Measurements from ENCODE around the gene CYP4Z1. TPM values are rescaled to one million over a fixed set of nuclear protein-coding genes. Genes with fewer than 3 reads are reported as not detected.
"Not testable (repeated sequence)": the region's sequence is repeated elsewhere in the genome, so short reads cannot be mapped to it uniquely, and the experiment has no call there.

Gene CYP4Z1
- total RNA-seq, 1 donor from 2014 or later, result not detected

GRCh38 chr1:47089356-47089755, 22.3 kb downstream of the CYP4Z1 start:
- not testable (repeated sequence) for H3K4me1 Mint-ChIP-seq; H3K4me3 Mint-ChIP-seq; H3K27ac Mint-ChIP-seq (ENCODE audit: unreplicated experiment); H3K36me3 Mint-ChIP-seq (ENCODE audit: low read depth); H3K9me3 Mint-ChIP-seq
- peak; percentile 42 for DNase-seq (ENCODE audit: low read depth, low spot score)
- H3K27me3 Mint-ChIP-seq (ENCODE audit: low read depth), result peaks cover 11% of the 10 kb centered on the region
- peak; percentile 73 for TF ChIP-seq CTCF (conservative IDR thresholded peaks at IDR 0.05)

GRCh38 chr1:47091476-47091875, 24.4 kb downstream of the CYP4Z1 start:
- not testable (repeated sequence) for H3K36me3 Mint-ChIP-seq (ENCODE audit: low read depth); H3K27ac Mint-ChIP-seq (ENCODE audit: unreplicated experiment); H3K4me3 Mint-ChIP-seq; H3K9me3 Mint-ChIP-seq; H3K4me1 Mint-ChIP-seq; DNase-seq (ENCODE audit: low read depth, low spot score)
- peaks cover 11% of the 10 kb centered on the region for H3K27me3 Mint-ChIP-seq (ENCODE audit: low read depth)
- TF ChIP-seq CTCF (conservative IDR thresholded peaks at IDR 0.05), result peak; percentile 59

- Mint-ChIP-seq H3K36me3 (ENCODE audit: low read depth) (no peaks in the 10 kb centered on the region), H3K27me3 (ENCODE audit: low read depth) (peaks cover 33% of the 10 kb centered on the region), H3K9me3 (peaks cover 4% of the 10 kb centered on the region), H3K4me1 (no peaks in the 10 kb centered on the region), H3K4me3 (no peak overlapping the region), H3K27ac (ENCODE audit: unreplicated experiment) (no peak overlapping the region)
- no peak for TF ChIP-seq CTCF (conservative IDR thresholded peaks at IDR 0.05)
- no peak for DNase-seq (ENCODE audit: low read depth, low spot score)
Observed at GRCh38 chr1:47104816-47105215, 37.8 kb downstream of the CYP4Z1 start.

- peaks cover 21% of the 10 kb centered on the region for H3K27me3 Mint-ChIP-seq (ENCODE audit: low read depth)
- no peaks in the 10 kb centered on the region for H3K4me1 Mint-ChIP-seq
- no peaks in the 10 kb centered on the region for H3K36me3 Mint-ChIP-seq (ENCODE audit: low read depth)
- H3K4me3 Mint-ChIP-seq, result no peak overlapping the region
- TF ChIP-seq CTCF (conservative IDR thresholded peaks at IDR 0.05), result no peak
- H3K9me3 Mint-ChIP-seq, result peaks cover 4% of the 10 kb centered on the region
- no peak for DNase-seq (ENCODE audit: low read depth, low spot score)
- no peak overlapping the region for H3K27ac Mint-ChIP-seq (ENCODE audit: unreplicated experiment)
Observed at GRCh38 chr1:47106792-47107191, 39.8 kb downstream of the CYP4Z1 start.

GRCh38 chr1:47107851-47108574, 41.0 kb downstream of the CYP4Z1 start:
- H3K4me3 Mint-ChIP-seq; H3K27ac Mint-ChIP-seq (ENCODE audit: unreplicated experiment); H3K9me3 Mint-ChIP-seq; DNase-seq (ENCODE audit: low read depth, low spot score); H3K4me1 Mint-ChIP-seq; H3K36me3 Mint-ChIP-seq (ENCODE audit: low read depth): not testable (repeated sequence)
- H3K27me3 Mint-ChIP-seq (ENCODE audit: low read depth), result peaks cover 14% of the 10 kb centered on the region

GRCh38 chr1:47109482-47109881, 42.5 kb downstream of the CYP4Z1 start:
- H3K9me3 Mint-ChIP-seq; H3K4me1 Mint-ChIP-seq; H3K27ac Mint-ChIP-seq (ENCODE audit: unreplicated experiment); H3K4me3 Mint-ChIP-seq; H3K36me3 Mint-ChIP-seq (ENCODE audit: low read depth); DNase-seq (ENCODE audit: low read depth, low spot score): not testable (repeated sequence)
- H3K27me3 Mint-ChIP-seq (ENCODE audit: low read depth), result peaks cover 13% of the 10 kb centered on the region

Measured in neural crest cell (in vitro differentiated cells).